Stomach (tissue), 4 donors: ENCODE data around the gene TMEM164.

ENCODE experiments used
- CTCF ChIP-seq, 7 experiments: fragments of 450-650 bp in 4 of 7; fragments of 200-600 bp in 3 of 7; sonication (generic) in 3 of 7; IDR thresholded peaks; one replicate each; pipeline ENCODE4 v1.5.1; 2016 to 2019; ENCODE audit warnings: antibody characterized with exemption in 7 of 7, control low read depth in 2 of 7, mild to moderate bottlenecking in 1 of 7
- EP300 ChIP-seq: sonication (generic); formaldehyde crosslinking; IDR thresholded peaks from one replicate; pipeline ENCODE4 v1.6.1; 2017; ENCODE audit warnings: antibody characterized with exemption
- POLR2A ChIP-seq, 4 donors: fragments of 450-650 bp; IDR thresholded peaks; one replicate each; pipeline ENCODE4 v1.6.1; 2016; ENCODE audit warnings: antibody characterized with exemption in 4 of 4, control low read depth in 2 of 4, mild to moderate bottlenecking in 1 of 4, moderate library complexity in 1 of 4
- POLR2AphosphoS5 ChIP-seq, 3 donors: sonication (generic); formaldehyde crosslinking; IDR thresholded peaks; one replicate each; pipeline ENCODE4 v1.6.1; 2016; ENCODE audit warnings: antibody characterized with exemption in 3 of 3

GRCh38 chrX:110059410-110059809 lies 56.5 kb downstream of the TMEM164 start:
- TF ChIP-seq CTCF (IDR thresholded peaks at IDR 0.05) (no peak), POLR2A (IDR thresholded peaks at IDR 0.05) (no peak), POLR2AphosphoS5 (IDR thresholded peaks at IDR 0.05) (no peak), EP300 (no peak)
